H9 (cell line): ENCODE data around the gene SLC9A9. TPM values are rescaled to one million over a fixed set of nuclear protein-coding genes. Genes with fewer than 3 reads are reported as not detected.

ENCODE experiments used
- DNase-seq: peaks from one replicate; pipeline ENCODE4 v3.0.0-alpha.2; 2017
- H2AFZ ChIP-seq: one replicate; pipeline ENCODE4 v1.6.1; 2013; ENCODE audit warnings: mild to moderate bottlenecking, low read length, control low read depth, moderate library complexity
- H2AK5ac ChIP-seq: 2 replicates; pipeline ENCODE4 v1.6.1; 2013; ENCODE audit warnings: low read length, control low read depth, mixed read lengths; ENCODE audit not compliant: insufficient read length
- H2BK120ac ChIP-seq: one replicate; pipeline ENCODE4 v1.6.1; 2013; ENCODE audit warnings: low read depth, mild to moderate bottlenecking, low read length, control low read depth, inconsistent platforms; ENCODE audit not compliant: poor library complexity, severe bottlenecking
- H2BK12ac ChIP-seq: 2 replicates; pipeline ENCODE4 v1.6.1; 2013; ENCODE audit warnings: low read length, control low read depth, mixed read lengths, low read depth; ENCODE audit not compliant: insufficient read length
- H2BK15ac ChIP-seq: 2 replicates; pipeline ENCODE4 v1.6.1; 2013; ENCODE audit warnings: low read depth, low read length, control low read depth
- H2BK20ac ChIP-seq: one replicate; pipeline ENCODE4 v1.6.1; 2013; ENCODE audit warnings: low read depth, mild to moderate bottlenecking, low read length, control low read depth, inconsistent platforms; ENCODE audit not compliant: poor library complexity, severe bottlenecking
- H2BK5ac ChIP-seq: 2 replicates; pipeline ENCODE4 v1.6.1; 2013; ENCODE audit warnings: low read length, control low read depth, mixed read lengths; ENCODE audit not compliant: insufficient read length
- H3K14ac ChIP-seq: 2 replicates; pipeline ENCODE4 v1.6.1; 2013; ENCODE audit warnings: low read length, control low read depth; ENCODE audit not compliant: insufficient read depth
- H3K18ac ChIP-seq: 2 replicates; pipeline ENCODE4 v1.6.1; 2013; ENCODE audit warnings: low read depth, mild to moderate bottlenecking, mixed read lengths, low read length, control low read depth; ENCODE audit not compliant: insufficient read length
- H3K23ac ChIP-seq: 2 replicates; pipeline ENCODE4 v1.6.1; 2013; ENCODE audit warnings: low read length, control low read depth, mixed read lengths, low read depth; ENCODE audit not compliant: insufficient read length
- H3K23me2 ChIP-seq: 2 replicates; pipeline ENCODE4 v1.6.1; 2013; ENCODE audit warnings: low read depth, mild to moderate bottlenecking, mixed read lengths, low read length, control low read depth; ENCODE audit not compliant: insufficient read length, poor library complexity, severe bottlenecking
- H3K27ac ChIP-seq: 2 replicates; pipeline ENCODE4 v1.5.1; 2013; ENCODE audit warnings: low read length, control low read depth, mixed read lengths, low read depth; ENCODE audit not compliant: insufficient read length
- H3K27me3 ChIP-seq: 2 replicates; pipeline ENCODE4 v1.6.1; 2013; ENCODE audit warnings: low read length, control low read depth, inconsistent platforms; ENCODE audit not compliant: insufficient read depth
- H3K4ac ChIP-seq: 2 replicates; pipeline ENCODE4 v1.6.1; 2013; ENCODE audit warnings: low read depth, mild to moderate bottlenecking, control low read depth, inconsistent platforms, low read length, moderate library complexity
- H3K4me1 ChIP-seq: 2 replicates; pipeline ENCODE4 v1.6.1; 2013; ENCODE audit warnings: low read length, control low read depth, inconsistent platforms; ENCODE audit not compliant: insufficient read depth
- H3K4me2 ChIP-seq: 2 replicates; pipeline ENCODE4 v1.6.1; 2013; ENCODE audit warnings: low read length, control low read depth, mixed read lengths; ENCODE audit not compliant: insufficient read length, insufficient read depth
- H3K56ac ChIP-seq: 2 replicates; pipeline ENCODE4 v1.6.1; 2013; ENCODE audit warnings: low read depth, mild to moderate bottlenecking, mixed read lengths, low read length, control low read depth; ENCODE audit not compliant: insufficient read length
- H3K79me1 ChIP-seq: 2 replicates; pipeline ENCODE4 v1.6.1; 2013; ENCODE audit warnings: low read depth, mild to moderate bottlenecking, moderate library complexity, low read length, control low read depth, inconsistent platforms; ENCODE audit not compliant: insufficient read depth, poor library complexity, severe bottlenecking
- H3K79me2 ChIP-seq: 2 replicates; pipeline ENCODE4 v1.6.1; 2013; ENCODE audit warnings: low read length, control low read depth, inconsistent platforms; ENCODE audit not compliant: insufficient read depth
- H3K9ac ChIP-seq: 2 replicates; pipeline ENCODE4 v1.6.1; 2013; ENCODE audit warnings: low read length, control low read depth, mixed read lengths; ENCODE audit not compliant: insufficient read length; ENCODE audit errors: extremely low read depth
- H3K9me3 ChIP-seq: one replicate; pipeline ENCODE4 v1.6.1; 2013; ENCODE audit warnings: low read depth, low read length, inconsistent platforms; ENCODE audit not compliant: control insufficient read depth
- H3T11ph ChIP-seq: one replicate; pipeline ENCODE4 v1.6.1; 2013; ENCODE audit warnings: mild to moderate bottlenecking, low read length, control low read depth, inconsistent platforms
- H4K20me1 ChIP-seq: one replicate; pipeline ENCODE4 v1.6.1; 2013; ENCODE audit not compliant: control insufficient read depth, insufficient read length, insufficient read depth
- H4K5ac ChIP-seq: 2 replicates; pipeline ENCODE4 v1.6.1; 2013; ENCODE audit warnings: low read depth, mild to moderate bottlenecking, mixed read lengths, low read length, control low read depth; ENCODE audit not compliant: insufficient read length
- H4K8ac ChIP-seq: replicated peaks from 2 replicates; pipeline ENCODE4 v1.6.1; 2013; ENCODE audit warnings: low read length, control low read depth, mixed read lengths, low read depth; ENCODE audit not compliant: insufficient read length
- H4K91ac ChIP-seq: 2 replicates; pipeline ENCODE4 v1.6.1; 2013; ENCODE audit warnings: low read depth, mild to moderate bottlenecking, moderate library complexity, mixed read lengths, low read length, control low read depth; ENCODE audit not compliant: insufficient read length
- H3K27ac Mint-ChIP-seq, 3 experiments: 2 replicates in 2 of 3; 3 replicates in 1 of 3; pipeline ENCODE4 v1.8.0; 2020 to 2021; ENCODE audit warnings: mixed read lengths in 3 of 3, mild to moderate bottlenecking in 1 of 3, moderate library complexity in 1 of 3
- H3K27me3 Mint-ChIP-seq: 2 replicates; pipeline ENCODE4 v1.8.0; 2021; ENCODE audit warnings: low read depth, mild to moderate bottlenecking, moderate library complexity, mixed read lengths
- H3K36me3 Mint-ChIP-seq, 3 experiments: 2 replicates in 2 of 3; 3 replicates in 1 of 3; pipeline ENCODE4 v1.8.0; 2020 to 2021; ENCODE audit warnings: low read depth in 3 of 3, mixed read lengths in 3 of 3; ENCODE audit not compliant: insufficient read depth in 1 of 3
- H3K4me1 Mint-ChIP-seq, 2 experiments: 2 replicates each; pipeline ENCODE4 v1.8.0; 2020; ENCODE audit warnings: mixed read lengths in 2 of 2
- H3K4me3 Mint-ChIP-seq, 2 experiments: 2 replicates in 1 of 2; 3 replicates in 1 of 2; pipeline ENCODE4 v1.8.0; 2020 to 2021; ENCODE audit warnings: mild to moderate bottlenecking in 2 of 2, mixed read lengths in 2 of 2, moderate library complexity in 1 of 2
- H3K9me3 Mint-ChIP-seq, 2 experiments: 2 replicates in 1 of 2; 3 replicates in 1 of 2; pipeline ENCODE4 v1.8.0; 2020; ENCODE audit warnings: mild to moderate bottlenecking in 2 of 2, mixed read lengths in 2 of 2, moderate library complexity in 1 of 2
- CTCF ChIP-seq: fragments of 200-600 bp; sonication (generic); conservative IDR thresholded peaks from 3 replicates; pipeline ENCODE4 v1.8.0; 2021; ENCODE audit warnings: antibody characterized with exemption, mild to moderate bottlenecking
- WGBS: extraction: QIAGEN DNeasy Blood & Tissue Kit; methylation state at CpG from one replicate; pipeline ENCODE4 v1.1.7; 2013; ENCODE audit warnings: missing lambda C conversion rate, low lambda C conversion rate, mixed read lengths; ENCODE audit not compliant: insufficient read length; ENCODE audit errors: extremely low coverage; 5-methylcytosine and 5-hydroxymethylcytosine counted together
- total RNA-seq: library from RNA; stranded (reverse); gene quantifications from 2 replicates; pipeline ENCODE4 v1.2.1, GENCODE V29; 2021

SLC9A9 gene
- total RNA-seq, 1 experiment from 2014 or later: 0.35 TPM

- Histone ChIP-seq H3K4me2 (no peak overlapping the region), H2AFZ (no peak overlapping the region), H3K23ac (no peak overlapping the region), H3K56ac (no peak overlapping the region), H3K79me2 (no peaks in the 10 kb centered on the region), H3K9me3 (no peaks in the 10 kb centered on the region), H2BK15ac (no peak overlapping the region), H2BK5ac (no peak overlapping the region), H3K27me3 (no peaks in the 10 kb centered on the region), H3K14ac (no peak overlapping the region), H2BK12ac (no peak overlapping the region), H3K79me1 (no peaks in the 10 kb centered on the region), H4K20me1 (no peaks in the 10 kb centered on the region), H3K27ac (no peak overlapping the region), H4K8ac (no peak overlapping the region), H3K18ac (no peak overlapping the region), H2BK20ac (no peak overlapping the region), H3T11ph (no peak overlapping the region), H3K4ac (no peak overlapping the region), H4K5ac (no peak overlapping the region), H3K9ac (no peak overlapping the region), H2AK5ac (no peak overlapping the region), H3K23me2 (no peaks in the 10 kb centered on the region), H4K91ac (no peak overlapping the region), H3K4me1 (no peaks in the 10 kb centered on the region), H2BK120ac (no peak overlapping the region)
- H3K36me3 Mint-ChIP-seq: no peaks in the 10 kb centered on the region
- DNase-seq: no peak
- no peak overlapping the region for H3K4me3 Mint-ChIP-seq
- no peaks in the 10 kb centered on the region; a peak in 1 of 5 replicates for H3K9me3 Mint-ChIP-seq
- H3K4me1 Mint-ChIP-seq: peaks cover 9 to 23% of the 10 kb centered on the region in 2 experiments; a peak in 3 of 4 replicates
- TF ChIP-seq CTCF: no peak
- no peaks in the 10 kb centered on the region for H3K27me3 Mint-ChIP-seq
- H3K27ac Mint-ChIP-seq: peak overlapping the region in 1 of 3 experiments; percentile 19; a peak in 1 of 7 replicates
- no CpG with 5 or more reads among the region's 4 CpGs for WGBS
Measured at GRCh38 chr3:143484846-143485512, 363.3 kb downstream of the SLC9A9 start.
